Breast epithelium (tissue), 4 donors: ENCODE measurements around the gene TIAM1. TPM values are rescaled to one million over a fixed set of nuclear protein-coding genes. Genes with fewer than 3 reads are reported as not detected.
A peak's percentile ranks its signal among the peaks of the same experiment; 100 is the strongest.

ENCODE experiments used
- DNase-seq, 2 donors: peaks; one replicate each; pipeline ENCODE4 v3.0.0-alpha.2; 2019; ENCODE audit warnings: low spot score in 2 of 2
- H3K27ac ChIP-seq, 2 donors: fragments of 200-600 bp; sonication (generic) in 1 of 2; one replicate each; pipeline ENCODE4 v1.5.1; 2016 to 2019; ENCODE audit warnings: mild to moderate bottlenecking in 1 of 2
- H3K27me3 ChIP-seq, 2 donors: fragments of 200-600 bp; sonication (generic) in 1 of 2; one replicate each; pipeline versions ENCODE4 v1.5.1 to v1.6.0; 2017 to 2019; ENCODE audit warnings: control low read depth in 1 of 2, mild to moderate bottlenecking in 1 of 2
- H3K36me3 ChIP-seq: fragments of 200-600 bp; one replicate; pipeline ENCODE4 v1.5.1; 2019
- H3K4me1 ChIP-seq, 2 donors: fragments of 200-600 bp; sonication (generic); one replicate each; pipeline ENCODE4 v1.5.1; 2016 to 2019; ENCODE audit warnings: control low read depth in 1 of 2
- H3K4me3 ChIP-seq, 3 donors: fragments of 200-600 bp; sonication (generic); 1 replicate in 2 of 3; 2 replicates in 1 of 3; pipeline ENCODE4 v1.5.1; 2016 to 2019; ENCODE audit warnings: mild to moderate bottlenecking in 3 of 3, moderate library complexity in 2 of 3
- H3K9me3 ChIP-seq, 2 donors: fragments of 200-600 bp; sonication (generic) in 1 of 2; one replicate each; pipeline ENCODE4 v1.5.1; 2016 to 2019; ENCODE audit warnings: control low read depth in 1 of 2
- CTCF ChIP-seq, 3 donors: fragments of 450-650 bp; IDR thresholded peaks; one replicate each; pipeline ENCODE4 v1.5.1; 2016 to 2017; ENCODE audit warnings: antibody characterized with exemption in 3 of 3, mild to moderate bottlenecking in 3 of 3, moderate library complexity in 3 of 3
- POLR2A ChIP-seq: fragments of 450-650 bp; IDR thresholded peaks from one replicate; pipeline ENCODE4 v1.6.1; 2016; ENCODE audit warnings: antibody characterized with exemption, mild to moderate bottlenecking, moderate library complexity
- POLR2AphosphoS5 ChIP-seq, 3 donors: sonication (generic); formaldehyde crosslinking; IDR thresholded peaks; one replicate each; pipeline ENCODE4 v1.6.1; 2017; ENCODE audit warnings: antibody characterized with exemption in 3 of 3
- intact Hi-C: fragments of 100-400 bp; cut with DNase I; formaldehyde crosslinking; loops from one replicate; pipeline ENCODE4 v1.15.1; 2023; ENCODE audit warnings: low total_unique reads
- total RNA-seq, 3 donors: library from RNA; depleted of rRNA; stranded (reverse); fragments of >200 nt; gene quantifications; one replicate each; pipeline ENCODE4 v1.1.0, GENCODE V29; 2016

Gene TIAM1
- total RNA-seq, 3 donors from 2014 or later: 10.6 to 17.7 (median 11.8) TPM

GRCh38 chr21:31201144-31201543, 142.9 kb downstream of the TIAM1 start:
- Histone ChIP-seq H3K9me3 (no peaks in the 10 kb centered on the region), H3K4me1 (no peaks in the 10 kb centered on the region), H3K4me3 (no peak overlapping the region), H3K27me3 (no peaks in the 10 kb centered on the region), H3K27ac (no peak overlapping the region), H3K36me3 (no peaks in the 10 kb centered on the region)
- intact Hi-C loops: loop anchor here (10.0 kb wide), 1 partner anchor 394 kb away; no protein-coding TSS in a partner anchor
- no peak for DNase-seq
- TF ChIP-seq POLR2A: no peak
- TF ChIP-seq CTCF (IDR thresholded peaks at IDR 0.05): no peak
- TF ChIP-seq POLR2AphosphoS5 (IDR thresholded peaks at IDR 0.05): no peak

GRCh38 chr21:31198575-31198974, 145.5 kb downstream of the TIAM1 start:
- no peak for DNase-seq
- Histone ChIP-seq H3K4me1 (no peaks in the 10 kb centered on the region), H3K4me3 (no peak overlapping the region), H3K27ac (no peak overlapping the region), H3K27me3 (no peaks in the 10 kb centered on the region), H3K36me3 (no peaks in the 10 kb centered on the region), H3K9me3 (no peaks in the 10 kb centered on the region)
- intact Hi-C loops: no loop called here
- peak; percentile 32 to 70 (median 69) for TF ChIP-seq CTCF (IDR thresholded peaks at IDR 0.05)
- no peak for TF ChIP-seq POLR2AphosphoS5 (IDR thresholded peaks at IDR 0.05)

GRCh38 chr21:31196724-31197123, 147.3 kb downstream of the TIAM1 start:
- intact Hi-C loops: no loop called here
- H3K4me3 ChIP-seq: no peak overlapping the region
- H3K9me3 ChIP-seq: no peaks in the 10 kb centered on the region
- H3K36me3 ChIP-seq: no peaks in the 10 kb centered on the region
- no peak for TF ChIP-seq CTCF (IDR thresholded peaks at IDR 0.05)
- TF ChIP-seq POLR2A: no peak
- TF ChIP-seq POLR2AphosphoS5 (IDR thresholded peaks at IDR 0.05): no peak
- no peaks in the 10 kb centered on the region for H3K27me3 ChIP-seq
- H3K27ac ChIP-seq: no peak overlapping the region
- H3K4me1 ChIP-seq: no peaks in the 10 kb centered on the region
- no peak for DNase-seq

GRCh38 chr21:31195334-31196015, 148.6 kb downstream of the TIAM1 start:
- intact Hi-C loops: no loop called here
- no peak for DNase-seq
- Histone ChIP-seq H3K9me3 (no peaks in the 10 kb centered on the region), H3K27me3 (no peaks in the 10 kb centered on the region), H3K4me3 (no peak overlapping the region), H3K27ac (no peak overlapping the region), H3K36me3 (no peaks in the 10 kb centered on the region), H3K4me1 (no peaks in the 10 kb centered on the region)
- TF ChIP-seq CTCF (IDR thresholded peaks at IDR 0.05) (no peak), POLR2A (no peak), POLR2AphosphoS5 (IDR thresholded peaks at IDR 0.05) (no peak)

- Histone ChIP-seq H3K4me3 (no peak overlapping the region), H3K27me3 (no peaks in the 10 kb centered on the region), H3K4me1 (no peaks in the 10 kb centered on the region), H3K36me3 (no peaks in the 10 kb centered on the region), H3K27ac (no peak overlapping the region), H3K9me3 (no peaks in the 10 kb centered on the region)
- intact Hi-C loops: no loop called here
- DNase-seq: no peak
- TF ChIP-seq POLR2AphosphoS5 (IDR thresholded peaks at IDR 0.05) (no peak), POLR2A (no peak), CTCF (IDR thresholded peaks at IDR 0.05) (no peak)
Measured at GRCh38 chr21:31194510-31195293, 149.4 kb downstream of the TIAM1 start.
